Sigmoid colon (tissue), 7 donors: ENCODE data around the gene TTLL11. TPM values are rescaled to one million over a fixed set of nuclear protein-coding genes. Genes with fewer than 3 reads are reported as not detected.

Experiments used
- DNase-seq: peaks from one replicate; pipeline ENCODE4 v3.0.0-alpha.2; 2019
- H3K27ac ChIP-seq, 4 donors: fragments of 200-600 bp; sonication (generic); one replicate each; pipeline ENCODE4 v1.5.1; 2016 to 2019; ENCODE audit warnings: mild to moderate bottlenecking in 1 of 4
- H3K27me3 ChIP-seq, 3 donors: fragments of 200-600 bp; sonication (generic); one replicate each; pipeline ENCODE4 v1.5.1; 2019; ENCODE audit warnings: mild to moderate bottlenecking in 1 of 3
- H3K36me3 ChIP-seq, 4 donors: fragments of 200-600 bp; sonication (generic); one replicate each; pipeline ENCODE4 v1.5.1; 2016 to 2019
- H3K4me1 ChIP-seq, 4 donors: fragments of 200-600 bp; sonication (generic); one replicate each; pipeline ENCODE4 v1.5.1; 2017 to 2019
- H3K4me3 ChIP-seq, 4 donors: fragments of 200-600 bp; sonication (generic); one replicate each; pipeline ENCODE4 v1.5.1; 2017 to 2019; ENCODE audit warnings: mild to moderate bottlenecking in 2 of 4, moderate library complexity in 1 of 4
- H3K9me3 ChIP-seq, 4 donors: fragments of 200-600 bp in 3 of 4; sonication (generic) in 3 of 4; one replicate each; pipeline versions ENCODE4 v1.5.1 to v1.6.1; 2013 to 2019
- CTCF ChIP-seq, 4 experiments: fragments of 450-650 bp in 3 of 4; fragments of 200-600 bp in 1 of 4; IDR thresholded peaks; one replicate each; pipeline ENCODE4 v1.5.1; 2016 to 2019; ENCODE audit warnings: antibody characterized with exemption in 4 of 4, mild to moderate bottlenecking in 3 of 4, moderate library complexity in 2 of 4
- EP300 ChIP-seq, 4 donors: sonication (generic); formaldehyde crosslinking; IDR thresholded peaks; one replicate each; pipeline ENCODE4 v1.6.1; 2017; ENCODE audit warnings: antibody characterized with exemption in 4 of 4
- POLR2A ChIP-seq, 2 donors: fragments of 450-650 bp; IDR thresholded peaks; one replicate each; pipeline ENCODE4 v1.6.1; 2016; ENCODE audit warnings: antibody characterized with exemption in 2 of 2, mild to moderate bottlenecking in 2 of 2, moderate library complexity in 2 of 2
- POLR2AphosphoS5 ChIP-seq, 4 donors: sonication (generic); formaldehyde crosslinking; IDR thresholded peaks; one replicate each; pipeline ENCODE4 v1.6.1; 2017; ENCODE audit warnings: antibody characterized with exemption in 4 of 4
- WGBS, 2 donors: extraction: QIAGEN DNeasy Blood & Tissue Kit; methylation state at CpG; one replicate each; pipeline ENCODE4 v1.1.7; 2013; 5-methylcytosine and 5-hydroxymethylcytosine counted together
- intact Hi-C: fragments of 100-400 bp; cut with DNase I; formaldehyde crosslinking; loops from one replicate; pipeline ENCODE4 v1.15.1; 2023
- polyA plus RNA-seq, 3 donors: library from polyadenylated mRNA; stranded (reverse); fragments of 200-250 nt; gene quantifications; one replicate each; pipeline ENCODE4 v1.2.3, GENCODE V29; 2013
- total RNA-seq, 4 donors: library from RNA; depleted of rRNA; stranded (reverse); fragments of >200 nt; gene quantifications; one replicate each; pipeline ENCODE4 v1.1.0, GENCODE V29; 2016
- donor health status: healthy with polysubstance abuse.
- donor health status: Bipolar disorder and iron deficiency.
- donor health status: healthy.

TTLL11 gene
- total and polyA plus RNA-seq, 7 donors = 4.2 to 40.7 (median 27.6) TPM

DNA sequence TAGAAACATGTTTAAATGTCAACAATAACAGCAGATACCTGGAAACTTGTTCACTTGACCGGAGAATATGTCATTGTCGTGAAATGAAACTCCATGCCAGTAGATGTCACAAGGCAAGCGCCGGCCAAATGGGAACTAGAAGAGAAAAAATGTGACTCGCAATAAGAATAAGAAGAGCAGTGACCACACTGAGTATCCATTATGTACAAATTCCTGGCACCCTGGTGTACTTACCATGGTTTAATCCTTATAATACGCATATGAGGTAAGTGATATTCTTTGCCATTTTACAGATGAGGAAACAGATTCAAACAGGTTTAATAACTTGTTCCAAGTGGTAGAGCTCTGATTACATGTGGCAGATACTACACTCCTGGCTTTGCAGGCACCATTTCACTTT lies 53.9 kb downstream of the TTLL11 start:
- no peak for DNase-seq
- H3K9me3 ChIP-seq = no peaks in the 10 kb centered on the region
- 97 to 98% methylated on average over 6 of the region's 6 CpGs for WGBS, 2 donors
- peak overlapping the region in 3 of 4 donors; percentile 38 to 65 (median 64) for H3K27ac ChIP-seq
- no peaks in the 10 kb centered on the region for H3K27me3 ChIP-seq
- H3K36me3 ChIP-seq = peaks cover 0 to 12% (median 11%) of the 10 kb centered on the region in 4 donors
- no peak overlapping the region for H3K4me3 ChIP-seq
- no peak for TF ChIP-seq EP300 (IDR thresholded peaks at IDR 0.05)
- TF ChIP-seq CTCF (IDR thresholded peaks at IDR 0.05) = no peak
- no peak for TF ChIP-seq POLR2A (IDR thresholded peaks at IDR 0.05)
- H3K4me1 ChIP-seq = peaks cover 0 to 33% (median 24%) of the 10 kb centered on the region in 4 donors
- intact Hi-C loops = no loop called here

- H3K36me3 ChIP-seq = peaks cover 0 to 12% (median 11%) of the 10 kb centered on the region in 4 donors
- H3K4me1 ChIP-seq = peaks cover 0 to 38% (median 17%) of the 10 kb centered on the region in 4 donors
- TF ChIP-seq POLR2AphosphoS5 (IDR thresholded peaks at IDR 0.05) (no peak), CTCF (IDR thresholded peaks at IDR 0.05) (no peak), EP300 (IDR thresholded peaks at IDR 0.05) (no peak), POLR2A (IDR thresholded peaks at IDR 0.05) (no peak)
- 83 to 89% methylated on average over 1 of the region's 1 CpG for WGBS, 2 donors
- DNase-seq = no peak
- intact Hi-C loops = no loop called here
- H3K27me3 ChIP-seq = no peaks in the 10 kb centered on the region
- no peaks in the 10 kb centered on the region for H3K9me3 ChIP-seq
- H3K27ac ChIP-seq = no peak overlapping the region
- no peak overlapping the region for H3K4me3 ChIP-seq
These were observed 56.1 kb downstream of the TTLL11 start for GRCh38 chr9:122036988-122037387.

DNA sequence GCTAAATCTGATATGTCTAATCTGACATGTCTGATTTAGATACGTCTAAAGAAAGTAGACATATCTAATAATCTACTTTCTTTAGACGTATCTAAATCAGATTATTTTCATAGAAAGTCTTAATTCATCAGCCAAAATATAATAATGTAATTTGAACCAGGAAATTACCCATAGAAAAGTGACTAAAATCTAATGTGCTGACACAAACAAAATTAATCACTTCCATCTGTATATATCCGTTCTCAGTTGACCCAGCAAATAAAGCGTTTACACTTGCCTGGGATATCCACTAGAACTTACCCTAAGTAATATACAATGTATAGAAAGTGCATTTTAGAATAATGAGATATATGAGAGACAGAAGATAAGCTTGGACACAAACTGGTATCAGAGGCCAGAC lies 56.7 kb downstream of the TTLL11 start:
- no peak overlapping the region for H3K4me3 ChIP-seq
- DNase-seq = no peak
- TF ChIP-seq POLR2AphosphoS5 (IDR thresholded peaks at IDR 0.05) = no peak
- TF ChIP-seq EP300 (IDR thresholded peaks at IDR 0.05) = no peak
- no peak for TF ChIP-seq POLR2A (IDR thresholded peaks at IDR 0.05)
- TF ChIP-seq CTCF (IDR thresholded peaks at IDR 0.05) = no peak
- H3K4me1 ChIP-seq = peaks cover 0 to 43% (median 17%) of the 10 kb centered on the region in 4 donors
- H3K9me3 ChIP-seq = no peaks in the 10 kb centered on the region
- peaks cover 0 to 12% (median 11%) of the 10 kb centered on the region in 4 donors for H3K36me3 ChIP-seq
- no peak overlapping the region for H3K27ac ChIP-seq
- H3K27me3 ChIP-seq = no peaks in the 10 kb centered on the region
- intact Hi-C loops = no loop called here
- WGBS, 2 donors = 91 to 94% methylated on average over 4 of the region's 4 CpGs

GRCh38 chr9:122033775-122034373 lies 59.2 kb downstream of the TTLL11 start:
- H3K4me1 ChIP-seq = peaks cover 0 to 27% (median 2%) of the 10 kb centered on the region in 4 donors
- no peaks in the 10 kb centered on the region for H3K27me3 ChIP-seq
- H3K27ac ChIP-seq = no peak overlapping the region
- intact Hi-C loops = no loop called here
- TF ChIP-seq EP300 (IDR thresholded peaks at IDR 0.05) (no peak), CTCF (IDR thresholded peaks at IDR 0.05) (no peak), POLR2A (IDR thresholded peaks at IDR 0.05) (no peak), POLR2AphosphoS5 (IDR thresholded peaks at IDR 0.05) (no peak)
- H3K9me3 ChIP-seq = no peaks in the 10 kb centered on the region
- no peak overlapping the region for H3K4me3 ChIP-seq
- peaks cover 0 to 18% (median 11%) of the 10 kb centered on the region in 4 donors for H3K36me3 ChIP-seq
- 84 to 87% methylated on average over 8 of the region's 8 CpGs for WGBS, 2 donors
- no peak for DNase-seq

DNA sequence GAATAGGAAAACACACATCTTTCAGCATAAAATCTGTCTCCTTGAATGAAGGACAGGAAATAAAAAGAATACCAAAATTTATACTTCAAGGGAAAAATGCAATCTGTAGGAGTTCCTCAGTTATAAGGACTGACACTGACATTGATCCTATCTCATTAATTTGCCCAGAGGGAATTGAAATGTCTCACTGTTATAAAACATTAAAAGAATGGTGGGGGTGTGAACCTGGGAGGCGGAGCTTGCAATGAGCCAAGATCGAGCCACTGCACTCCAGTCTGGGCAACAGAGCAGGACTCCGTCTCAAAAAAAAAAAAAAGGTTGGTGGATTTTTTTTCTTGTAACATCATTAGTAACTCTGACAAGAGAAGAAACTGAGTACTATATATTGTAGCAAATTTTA lies 60.8 kb downstream of the TTLL11 start:
- 87 to 93% methylated on average over 3 of the region's 3 CpGs for WGBS, 2 donors
- intact Hi-C loops = no loop called here
- no peak overlapping the region for H3K4me3 ChIP-seq
- no peak for DNase-seq
- TF ChIP-seq POLR2AphosphoS5 (IDR thresholded peaks at IDR 0.05) = no peak
- TF ChIP-seq CTCF (IDR thresholded peaks at IDR 0.05) = no peak
- no peak for TF ChIP-seq POLR2A (IDR thresholded peaks at IDR 0.05)
- no peak for TF ChIP-seq EP300 (IDR thresholded peaks at IDR 0.05)
- H3K4me1 ChIP-seq = peaks cover 0 to 22% (median 2%) of the 10 kb centered on the region in 4 donors
- H3K27ac ChIP-seq = no peak overlapping the region
- H3K9me3 ChIP-seq = no peaks in the 10 kb centered on the region
- peaks cover 0 to 16% (median 4%) of the 10 kb centered on the region in 4 donors for H3K36me3 ChIP-seq
- no peaks in the 10 kb centered on the region for H3K27me3 ChIP-seq
